K562 (cell line): Measurements from ENCODE around the gene SPNS1. TPM values are rescaled to one million over a fixed set of nuclear protein-coding genes. Genes with fewer than 3 reads are reported as not detected.

Source experiments
- CCNT2 ChIP-seq: IDR thresholded peaks from 2 replicates; pipeline ENCODE4 v1.6.1; 2011; ENCODE audit warnings: borderline replicate concordance, low read depth, mild to moderate bottlenecking, moderate library complexity, mixed read lengths, low read length; ENCODE audit not compliant: insufficient read length; ENCODE audit errors: extremely low read depth
- FUS ChIP-seq: fragments of 200-400 bp; formaldehyde crosslinking; optimal IDR thresholded peaks from 2 replicates; pipeline ENCODE3; 2017; ENCODE audit warnings: low read depth, low read length
- KDM4B ChIP-seq, 2 experiments: fragments of 450-650 bp in 1 of 2; sonication (generic) in 1 of 2; IDR thresholded peaks; 2 replicates each; pipeline ENCODE4 v1.6.1; 2016 to 2017; ENCODE audit warnings: borderline replicate concordance in 2 of 2, antibody characterized with exemption in 1 of 2, low read depth in 1 of 2, mild to moderate bottlenecking in 1 of 2
- KLF6 ChIP-seq: fragments of 250-450 bp; sonication (Bioruptor Pico); IDR thresholded peaks from 2 replicates; pipeline ENCODE4 v1.4.0; 2020; ENCODE audit warnings: mild to moderate bottlenecking, moderate library complexity, borderline replicate concordance
- U2AF1 ChIP-seq: fragments of 200-400 bp; formaldehyde crosslinking; optimal IDR thresholded peaks from 2 replicates; pipeline ENCODE3; 2017; ENCODE audit warnings: mild to moderate bottlenecking, low read depth, low read length, moderate library complexity
- ZNF57 ChIP-seq: fragments of 450-650 bp; formaldehyde crosslinking; IDR thresholded peaks from 2 replicates; pipeline ENCODE4 v1.4.0; 2020; ENCODE audit warnings: mild to moderate bottlenecking, moderate library complexity
- ZSCAN29 ChIP-seq: fragments of 450-650 bp; IDR thresholded peaks from 2 replicates; pipeline ENCODE4 v1.6.1; 2017
- polyA plus RNA-seq, 8 experiments: library from polyadenylated mRNA; depleted of rRNA in 4 of 8; stranded (reverse) in 5 of 8; unstranded in 3 of 8; fragments of >200 nt; fragmentation: Nextera tagmentation in 2 of 8; fragmentation: Illumina TruSeq in 1 of 8; extraction: Ambion mirVana in 2 of 8; extraction: Trizol in 1 of 8; gene quantifications; 2 replicates each; pipeline versions ENCODE4 v1.2.1 to v1.2.3, GENCODE V29; 2011 to 2014; ENCODE audit warnings: inconsistent platforms in 1 of 8, missing spikeins in 1 of 8
- total RNA-seq, 7 experiments: library from RNA; depleted of rRNA in 6 of 7; stranded (reverse); fragments of >200 nt in 6 of 7; fragmentation: Illumina TruSeq in 2 of 7; extraction: Trizol in 2 of 7; gene quantifications; 2 replicates each; pipeline versions ENCODE4 v1.2.1 to v1.2.3, GENCODE V29; 2011 to 2021; ENCODE audit warnings: low replicate concordance in 1 of 7
- TF ChIP-seq, protein P1 (sequence below): fragments of 200-600 bp; sonication (generic); IDR thresholded peaks from one replicate; pipeline ENCODE4 v1.6.1; 2012; ENCODE audit warnings: mild to moderate bottlenecking, low read depth, low read length, inconsistent platforms
- TF ChIP-seq, protein P2 (sequence below): sonication (generic); formaldehyde crosslinking; IDR thresholded peaks from 2 replicates; pipeline ENCODE4 v1.9.0; 2022; ENCODE audit warnings: mild to moderate bottlenecking, missing genetic modification reagents

The SPNS1 gene
- total and polyA plus RNA-seq, 9 of the 15 experiments (the other 6 are each of a cell fraction or from before 2014, with no cell fraction given): 0.58 to 64.9 (median 13.7) TPM

DNA sequence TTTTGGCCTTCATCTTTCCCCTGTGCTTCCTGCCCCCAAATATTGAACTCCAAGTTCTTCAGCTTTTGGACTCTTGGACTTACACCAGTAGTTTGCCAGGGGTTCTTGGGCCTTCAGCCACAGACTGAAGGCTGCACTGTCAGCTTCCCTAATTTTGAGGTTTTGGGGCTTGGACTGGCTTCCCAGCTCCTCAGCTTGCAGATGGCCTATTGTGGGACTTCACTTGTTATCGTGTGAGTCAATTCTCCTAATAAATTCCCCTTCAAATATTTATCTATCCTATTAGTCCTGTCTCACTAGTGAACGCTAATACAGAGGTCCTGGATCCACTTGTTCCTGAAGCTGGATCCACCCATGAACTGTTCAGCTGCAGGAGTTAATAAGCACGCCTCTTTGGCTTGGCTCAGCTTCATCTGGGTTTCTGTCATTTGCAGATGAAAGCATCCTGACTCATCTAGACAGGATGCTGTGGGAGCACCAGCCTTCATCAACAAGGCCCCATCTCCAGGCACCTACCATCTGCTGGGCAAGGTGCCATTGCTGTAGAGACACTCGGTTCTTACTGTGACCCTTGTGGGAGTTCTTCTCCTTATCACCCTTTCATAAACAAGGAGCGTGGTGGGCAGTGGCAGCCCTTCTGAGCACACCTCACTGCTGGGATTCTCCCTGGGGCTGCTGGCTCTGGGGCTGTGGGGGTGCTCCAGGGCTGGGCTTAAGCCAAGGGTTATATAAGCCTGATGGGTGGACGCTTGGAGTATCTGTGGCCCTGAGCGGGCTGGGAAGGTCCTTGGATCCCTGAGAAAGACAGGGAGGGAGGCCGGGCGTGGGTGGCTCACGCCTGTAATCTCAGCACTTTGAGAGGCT lies 33.4 kb downstream of the SPNS1 start (continued):
- TF ChIP-seq, protein P1, sequence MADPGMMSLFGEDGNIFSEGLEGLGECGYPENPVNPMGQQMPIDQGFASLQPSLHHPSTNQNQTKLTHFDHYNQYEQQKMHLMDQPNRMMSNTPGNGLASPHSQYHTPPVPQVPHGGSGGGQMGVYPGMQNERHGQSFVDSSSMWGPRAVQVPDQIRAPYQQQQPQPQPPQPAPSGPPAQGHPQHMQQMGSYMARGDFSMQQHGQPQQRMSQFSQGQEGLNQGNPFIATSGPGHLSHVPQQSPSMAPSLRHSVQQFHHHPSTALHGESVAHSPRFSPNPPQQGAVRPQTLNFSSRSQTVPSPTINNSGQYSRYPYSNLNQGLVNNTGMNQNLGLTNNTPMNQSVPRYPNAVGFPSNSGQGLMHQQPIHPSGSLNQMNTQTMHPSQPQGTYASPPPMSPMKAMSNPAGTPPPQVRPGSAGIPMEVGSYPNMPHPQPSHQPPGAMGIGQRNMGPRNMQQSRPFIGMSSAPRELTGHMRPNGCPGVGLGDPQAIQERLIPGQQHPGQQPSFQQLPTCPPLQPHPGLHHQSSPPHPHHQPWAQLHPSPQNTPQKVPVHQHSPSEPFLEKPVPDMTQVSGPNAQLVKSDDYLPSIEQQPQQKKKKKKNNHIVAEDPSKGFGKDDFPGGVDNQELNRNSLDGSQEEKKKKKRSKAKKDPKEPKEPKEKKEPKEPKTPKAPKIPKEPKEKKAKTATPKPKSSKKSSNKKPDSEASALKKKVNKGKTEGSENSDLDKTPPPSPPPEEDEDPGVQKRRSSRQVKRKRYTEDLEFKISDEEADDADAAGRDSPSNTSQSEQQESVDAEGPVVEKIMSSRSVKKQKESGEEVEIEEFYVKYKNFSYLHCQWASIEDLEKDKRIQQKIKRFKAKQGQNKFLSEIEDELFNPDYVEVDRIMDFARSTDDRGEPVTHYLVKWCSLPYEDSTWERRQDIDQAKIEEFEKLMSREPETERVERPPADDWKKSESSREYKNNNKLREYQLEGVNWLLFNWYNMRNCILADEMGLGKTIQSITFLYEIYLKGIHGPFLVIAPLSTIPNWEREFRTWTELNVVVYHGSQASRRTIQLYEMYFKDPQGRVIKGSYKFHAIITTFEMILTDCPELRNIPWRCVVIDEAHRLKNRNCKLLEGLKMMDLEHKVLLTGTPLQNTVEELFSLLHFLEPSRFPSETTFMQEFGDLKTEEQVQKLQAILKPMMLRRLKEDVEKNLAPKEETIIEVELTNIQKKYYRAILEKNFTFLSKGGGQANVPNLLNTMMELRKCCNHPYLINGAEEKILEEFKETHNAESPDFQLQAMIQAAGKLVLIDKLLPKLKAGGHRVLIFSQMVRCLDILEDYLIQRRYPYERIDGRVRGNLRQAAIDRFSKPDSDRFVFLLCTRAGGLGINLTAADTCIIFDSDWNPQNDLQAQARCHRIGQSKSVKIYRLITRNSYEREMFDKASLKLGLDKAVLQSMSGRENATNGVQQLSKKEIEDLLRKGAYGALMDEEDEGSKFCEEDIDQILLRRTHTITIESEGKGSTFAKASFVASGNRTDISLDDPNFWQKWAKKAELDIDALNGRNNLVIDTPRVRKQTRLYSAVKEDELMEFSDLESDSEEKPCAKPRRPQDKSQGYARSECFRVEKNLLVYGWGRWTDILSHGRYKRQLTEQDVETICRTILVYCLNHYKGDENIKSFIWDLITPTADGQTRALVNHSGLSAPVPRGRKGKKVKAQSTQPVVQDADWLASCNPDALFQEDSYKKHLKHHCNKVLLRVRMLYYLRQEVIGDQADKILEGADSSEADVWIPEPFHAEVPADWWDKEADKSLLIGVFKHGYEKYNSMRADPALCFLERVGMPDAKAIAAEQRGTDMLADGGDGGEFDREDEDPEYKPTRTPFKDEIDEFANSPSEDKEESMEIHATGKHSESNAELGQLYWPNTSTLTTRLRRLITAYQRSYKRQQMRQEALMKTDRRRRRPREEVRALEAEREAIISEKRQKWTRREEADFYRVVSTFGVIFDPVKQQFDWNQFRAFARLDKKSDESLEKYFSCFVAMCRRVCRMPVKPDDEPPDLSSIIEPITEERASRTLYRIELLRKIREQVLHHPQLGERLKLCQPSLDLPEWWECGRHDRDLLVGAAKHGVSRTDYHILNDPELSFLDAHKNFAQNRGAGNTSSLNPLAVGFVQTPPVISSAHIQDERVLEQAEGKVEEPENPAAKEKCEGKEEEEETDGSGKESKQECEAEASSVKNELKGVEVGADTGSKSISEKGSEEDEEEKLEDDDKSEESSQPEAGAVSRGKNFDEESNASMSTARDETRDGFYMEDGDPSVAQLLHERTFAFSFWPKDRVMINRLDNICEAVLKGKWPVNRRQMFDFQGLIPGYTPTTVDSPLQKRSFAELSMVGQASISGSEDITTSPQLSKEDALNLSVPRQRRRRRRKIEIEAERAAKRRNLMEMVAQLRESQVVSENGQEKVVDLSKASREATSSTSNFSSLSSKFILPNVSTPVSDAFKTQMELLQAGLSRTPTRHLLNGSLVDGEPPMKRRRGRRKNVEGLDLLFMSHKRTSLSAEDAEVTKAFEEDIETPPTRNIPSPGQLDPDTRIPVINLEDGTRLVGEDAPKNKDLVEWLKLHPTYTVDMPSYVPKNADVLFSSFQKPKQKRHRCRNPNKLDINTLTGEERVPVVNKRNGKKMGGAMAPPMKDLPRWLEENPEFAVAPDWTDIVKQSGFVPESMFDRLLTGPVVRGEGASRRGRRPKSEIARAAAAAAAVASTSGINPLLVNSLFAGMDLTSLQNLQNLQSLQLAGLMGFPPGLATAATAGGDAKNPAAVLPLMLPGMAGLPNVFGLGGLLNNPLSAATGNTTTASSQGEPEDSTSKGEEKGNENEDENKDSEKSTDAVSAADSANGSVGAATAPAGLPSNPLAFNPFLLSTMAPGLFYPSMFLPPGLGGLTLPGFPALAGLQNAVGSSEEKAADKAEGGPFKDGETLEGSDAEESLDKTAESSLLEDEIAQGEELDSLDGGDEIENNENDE: no peak
- TF ChIP-seq ZSCAN29 (no peak), KDM4B (IDR thresholded peaks at IDR 0.05; ENCODE audit: borderline replicate concordance in 2 of 2, low read depth in 1 of 2) (no peak), U2AF1 (no peak), KLF6 (no peak), ZNF57 (CRISPR knock-in tag) (no peak), CCNT2 (no peak), FUS (no peak)
- TF ChIP-seq, protein P2, sequence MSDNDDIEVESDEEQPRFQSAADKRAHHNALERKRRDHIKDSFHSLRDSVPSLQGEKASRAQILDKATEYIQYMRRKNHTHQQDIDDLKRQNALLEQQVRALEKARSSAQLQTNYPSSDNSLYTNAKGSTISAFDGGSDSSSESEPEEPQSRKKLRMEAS: peak; percentile 45; the same call in 1 of the 2 replicates
